ENCODE measurements around the gene GALNT8.

Gene GALNT8, protein sequence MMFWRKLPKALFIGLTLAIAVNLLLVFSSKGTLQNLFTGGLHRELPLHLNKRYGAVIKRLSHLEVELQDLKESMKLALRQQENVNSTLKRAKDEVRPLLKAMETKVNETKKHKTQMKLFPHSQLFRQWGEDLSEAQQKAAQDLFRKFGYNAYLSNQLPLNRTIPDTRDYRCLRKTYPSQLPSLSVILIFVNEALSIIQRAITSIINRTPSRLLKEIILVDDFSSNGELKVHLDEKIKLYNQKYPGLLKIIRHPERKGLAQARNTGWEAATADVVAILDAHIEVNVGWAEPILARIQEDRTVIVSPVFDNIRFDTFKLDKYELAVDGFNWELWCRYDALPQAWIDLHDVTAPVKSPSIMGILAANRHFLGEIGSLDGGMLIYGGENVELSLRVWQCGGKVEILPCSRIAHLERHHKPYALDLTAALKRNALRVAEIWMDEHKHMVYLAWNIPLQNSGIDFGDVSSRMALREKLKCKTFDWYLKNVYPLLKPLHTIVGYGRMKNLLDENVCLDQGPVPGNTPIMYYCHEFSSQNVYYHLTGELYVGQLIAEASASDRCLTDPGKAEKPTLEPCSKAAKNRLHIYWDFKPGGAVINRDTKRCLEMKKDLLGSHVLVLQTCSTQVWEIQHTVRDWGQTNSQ

DNA sequence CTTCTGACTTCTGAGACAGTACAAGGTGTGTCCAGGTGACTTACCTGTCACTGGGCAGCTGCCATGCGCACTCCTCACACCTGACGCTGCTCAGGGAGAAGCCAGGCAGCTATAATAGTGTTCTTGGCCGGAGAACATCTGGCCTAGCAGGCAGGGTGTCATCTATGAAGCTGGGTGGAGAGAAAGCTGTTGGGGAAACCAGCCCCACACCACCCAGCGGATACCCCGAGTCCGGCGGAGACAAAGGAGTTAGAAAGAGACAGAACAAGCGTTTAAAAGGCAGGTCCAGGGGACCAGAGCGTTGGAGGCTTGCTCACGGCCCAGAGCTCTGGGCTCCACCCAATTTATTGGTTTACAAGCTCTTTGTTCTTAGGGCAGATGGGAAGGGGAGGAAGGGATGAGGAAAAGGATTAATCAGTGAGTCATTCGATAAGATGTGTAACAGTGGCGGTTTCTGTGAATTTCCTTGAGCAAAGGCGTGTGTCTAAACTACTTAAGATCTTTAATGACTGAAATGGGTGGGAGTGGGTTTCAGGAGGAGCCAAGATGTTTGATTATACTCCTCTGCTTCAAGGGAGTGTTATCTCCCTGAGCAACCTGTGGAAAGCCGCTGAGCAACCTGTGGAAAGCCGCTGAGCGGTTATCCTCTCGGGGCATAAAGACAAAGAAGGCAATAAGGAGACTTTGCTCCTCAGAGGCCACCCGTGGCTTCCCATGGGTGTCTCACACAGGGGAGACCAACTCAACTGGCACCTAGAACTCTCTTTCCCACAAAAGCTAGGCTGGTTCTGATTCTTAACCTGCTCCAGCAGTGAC is at the start of gene GALNT8:
Gene GALNT8, plus strand, starts transcription at position 580 of the 816 bp plus-strand sequence. CDS start 278 bp downstream, outside the sequence.
- DNase-seq: no peak
- Histone ChIP-seq H3K4me3 (ENCODE audit: low read depth in 1 of 2, low read length in 2 of 2) (no peak within 1 kb of the TSS), H2AFZ (ENCODE audit: low read depth, low read length) (no peak within 1 kb of the TSS), H4K20me1 (ENCODE audit: insufficient read depth, low read length) (no peaks in the 10 kb centered on the region; the same call in 1 of the 2 replicates), H3K79me2 (ENCODE audit: insufficient read depth, low read length) (no peaks in the 10 kb centered on the region), H3K9me3 (ENCODE audit: insufficient read depth, low read length, severe bottlenecking) (no peaks in the 10 kb centered on the region), H3K27ac (ENCODE audit: low read length) (no peak within 1 kb of the TSS), H3K4me1 (ENCODE audit: insufficient read depth, low read length) (no peaks in the 10 kb centered on the region), H3K36me3 (ENCODE audit: insufficient read depth, low read length) (no peaks in the 10 kb centered on the region), H3K4me2 (ENCODE audit: insufficient read depth, low read length) (no peak within 1 kb of the TSS), H3K27me3 (ENCODE audit: insufficient read depth, low read length, poor library complexity) (peaks cover 4% of the 10 kb centered on the region), H3K9ac (ENCODE audit: low read depth, low read length) (no peak within 1 kb of the TSS)
- TF ChIP-seq, protein P1, sequence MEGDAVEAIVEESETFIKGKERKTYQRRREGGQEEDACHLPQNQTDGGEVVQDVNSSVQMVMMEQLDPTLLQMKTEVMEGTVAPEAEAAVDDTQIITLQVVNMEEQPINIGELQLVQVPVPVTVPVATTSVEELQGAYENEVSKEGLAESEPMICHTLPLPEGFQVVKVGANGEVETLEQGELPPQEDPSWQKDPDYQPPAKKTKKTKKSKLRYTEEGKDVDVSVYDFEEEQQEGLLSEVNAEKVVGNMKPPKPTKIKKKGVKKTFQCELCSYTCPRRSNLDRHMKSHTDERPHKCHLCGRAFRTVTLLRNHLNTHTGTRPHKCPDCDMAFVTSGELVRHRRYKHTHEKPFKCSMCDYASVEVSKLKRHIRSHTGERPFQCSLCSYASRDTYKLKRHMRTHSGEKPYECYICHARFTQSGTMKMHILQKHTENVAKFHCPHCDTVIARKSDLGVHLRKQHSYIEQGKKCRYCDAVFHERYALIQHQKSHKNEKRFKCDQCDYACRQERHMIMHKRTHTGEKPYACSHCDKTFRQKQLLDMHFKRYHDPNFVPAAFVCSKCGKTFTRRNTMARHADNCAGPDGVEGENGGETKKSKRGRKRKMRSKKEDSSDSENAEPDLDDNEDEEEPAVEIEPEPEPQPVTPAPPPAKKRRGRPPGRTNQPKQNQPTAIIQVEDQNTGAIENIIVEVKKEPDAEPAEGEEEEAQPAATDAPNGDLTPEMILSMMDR (IDR thresholded peaks at IDR 0.05; ENCODE audit: borderline replicate concordance, extremely low read depth, low read length, poor library complexity, severe bottlenecking): no peak
- TF ChIP-seq EZH2 (IDR thresholded peaks at IDR 0.05; ENCODE audit: borderline replicate concordance, low read depth, low read length, severe bottlenecking): no peak
- ATAC-seq (ENCODE audit: insufficient read depth, low read depth): no peak

DNA sequence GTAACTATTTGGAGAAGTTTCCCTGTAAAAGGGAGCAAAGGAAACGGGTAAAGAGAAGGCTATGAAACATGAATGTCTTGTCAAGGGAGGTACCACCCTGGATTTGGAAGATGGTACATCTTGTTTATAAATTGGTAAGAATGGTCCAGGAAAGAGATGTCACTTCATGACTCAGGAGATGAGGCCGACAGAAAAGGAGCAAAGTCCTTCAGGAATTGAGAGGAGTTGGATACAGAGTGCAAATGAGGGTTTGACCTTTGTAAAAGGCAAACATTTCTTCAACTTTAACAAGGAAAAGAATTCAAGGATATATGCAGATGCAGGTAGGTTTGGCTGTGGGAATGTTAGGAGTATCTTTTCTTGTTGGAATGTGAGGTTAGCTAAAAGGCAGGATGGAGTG is 40.5 kb upstream of the GALNT8 start:
- no peak for TF ChIP-seq EZH2 (IDR thresholded peaks at IDR 0.05; ENCODE audit: borderline replicate concordance, low read depth, low read length, severe bottlenecking)
- TF ChIP-seq, protein P1 (IDR thresholded peaks at IDR 0.05; ENCODE audit: borderline replicate concordance, extremely low read depth, low read length, poor library complexity, severe bottlenecking): no peak

DNA sequence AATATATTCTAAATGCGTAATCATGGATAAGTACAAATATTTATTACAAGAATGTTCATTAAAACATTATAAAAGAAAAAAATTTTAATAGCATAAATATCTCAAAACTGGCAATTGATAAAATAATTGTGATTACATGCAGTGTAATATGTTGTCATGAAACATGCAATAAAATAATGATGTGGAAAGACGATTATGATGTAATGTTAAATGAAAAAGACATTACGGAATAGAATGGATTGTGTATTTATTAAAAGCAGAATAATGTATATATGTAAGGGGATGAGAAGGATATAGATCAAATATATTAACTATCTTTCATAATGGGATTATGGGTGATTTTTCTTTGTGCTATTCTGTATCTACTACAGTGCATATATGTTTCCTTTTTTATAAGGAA is 38.5 kb upstream of the GALNT8 start:
- Histone ChIP-seq H3K4me1 (ENCODE audit: insufficient read depth, low read length) (no peaks in the 10 kb centered on the region), H3K27ac (ENCODE audit: low read length) (no peak overlapping the region), H2AFZ (ENCODE audit: low read depth, low read length) (no peak overlapping the region), H3K27me3 (ENCODE audit: insufficient read depth, low read length, poor library complexity) (no peaks in the 10 kb centered on the region), H3K36me3 (ENCODE audit: insufficient read depth, low read length) (peaks cover 51% of the 10 kb centered on the region), H3K4me3 (ENCODE audit: low read depth in 1 of 2, low read length in 2 of 2) (no peak overlapping the region), H3K4me2 (ENCODE audit: insufficient read depth, low read length) (no peak overlapping the region), H3K9me3 (ENCODE audit: insufficient read depth, low read length, severe bottlenecking) (no peaks in the 10 kb centered on the region), H4K20me1 (ENCODE audit: insufficient read depth, low read length) (no peaks in the 10 kb centered on the region), H3K9ac (ENCODE audit: low read depth, low read length) (no peak overlapping the region), H3K79me2 (ENCODE audit: insufficient read depth, low read length) (no peaks in the 10 kb centered on the region)
- DNase-seq: no peak
- TF ChIP-seq, protein P1 (IDR thresholded peaks at IDR 0.05; ENCODE audit: borderline replicate concordance, extremely low read depth, low read length, poor library complexity, severe bottlenecking): no peak
- TF ChIP-seq EZH2 (IDR thresholded peaks at IDR 0.05; ENCODE audit: borderline replicate concordance, low read depth, low read length, severe bottlenecking): no peak
- ATAC-seq (ENCODE audit: insufficient read depth, low read depth): no peak

More for the DNA sequence above, 40.5 kb upstream of the GALNT8 start:
- H3K4me2 ChIP-seq (ENCODE audit: insufficient read depth, low read length): no peak overlapping the region
- no peak overlapping the region for H3K27ac ChIP-seq (ENCODE audit: low read length)
- H3K9me3 ChIP-seq (ENCODE audit: insufficient read depth, low read length, severe bottlenecking): no peaks in the 10 kb centered on the region
- H3K79me2 ChIP-seq (ENCODE audit: insufficient read depth, low read length): no peaks in the 10 kb centered on the region
- DNase-seq (no peak), ATAC-seq (ENCODE audit: insufficient read depth, low read depth) (no peak)
- no peaks in the 10 kb centered on the region for H4K20me1 ChIP-seq (ENCODE audit: insufficient read depth, low read length)
- no peak overlapping the region for H2AFZ ChIP-seq (ENCODE audit: low read depth, low read length)
- no peak overlapping the region for H3K4me3 ChIP-seq (ENCODE audit: low read depth in 1 of 2, low read length in 2 of 2)
- H3K27me3 ChIP-seq (ENCODE audit: insufficient read depth, low read length, poor library complexity): no peaks in the 10 kb centered on the region
- peaks cover 31% of the 10 kb centered on the region for H3K36me3 ChIP-seq (ENCODE audit: insufficient read depth, low read length)
- H3K9ac ChIP-seq (ENCODE audit: low read depth, low read length): no peak overlapping the region
- no peaks in the 10 kb centered on the region for H3K4me1 ChIP-seq (ENCODE audit: insufficient read depth, low read length)

Data from DND-41 (cell line).